Measurements from ENCODE around the gene LDLRAD2.

Gene LDLRAD2

GRCh38 chr1:21864730-21865129 lies 52.7 kb downstream of the LDLRAD2 start:
- TF ChIP-seq, protein P1, sequence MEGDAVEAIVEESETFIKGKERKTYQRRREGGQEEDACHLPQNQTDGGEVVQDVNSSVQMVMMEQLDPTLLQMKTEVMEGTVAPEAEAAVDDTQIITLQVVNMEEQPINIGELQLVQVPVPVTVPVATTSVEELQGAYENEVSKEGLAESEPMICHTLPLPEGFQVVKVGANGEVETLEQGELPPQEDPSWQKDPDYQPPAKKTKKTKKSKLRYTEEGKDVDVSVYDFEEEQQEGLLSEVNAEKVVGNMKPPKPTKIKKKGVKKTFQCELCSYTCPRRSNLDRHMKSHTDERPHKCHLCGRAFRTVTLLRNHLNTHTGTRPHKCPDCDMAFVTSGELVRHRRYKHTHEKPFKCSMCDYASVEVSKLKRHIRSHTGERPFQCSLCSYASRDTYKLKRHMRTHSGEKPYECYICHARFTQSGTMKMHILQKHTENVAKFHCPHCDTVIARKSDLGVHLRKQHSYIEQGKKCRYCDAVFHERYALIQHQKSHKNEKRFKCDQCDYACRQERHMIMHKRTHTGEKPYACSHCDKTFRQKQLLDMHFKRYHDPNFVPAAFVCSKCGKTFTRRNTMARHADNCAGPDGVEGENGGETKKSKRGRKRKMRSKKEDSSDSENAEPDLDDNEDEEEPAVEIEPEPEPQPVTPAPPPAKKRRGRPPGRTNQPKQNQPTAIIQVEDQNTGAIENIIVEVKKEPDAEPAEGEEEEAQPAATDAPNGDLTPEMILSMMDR (IDR thresholded peaks at IDR 0.05; ENCODE audit: low read depth, low read length) = no peak
- DNase-seq (ENCODE audit: low read depth in 2 of 2) = no peak

DNA sequence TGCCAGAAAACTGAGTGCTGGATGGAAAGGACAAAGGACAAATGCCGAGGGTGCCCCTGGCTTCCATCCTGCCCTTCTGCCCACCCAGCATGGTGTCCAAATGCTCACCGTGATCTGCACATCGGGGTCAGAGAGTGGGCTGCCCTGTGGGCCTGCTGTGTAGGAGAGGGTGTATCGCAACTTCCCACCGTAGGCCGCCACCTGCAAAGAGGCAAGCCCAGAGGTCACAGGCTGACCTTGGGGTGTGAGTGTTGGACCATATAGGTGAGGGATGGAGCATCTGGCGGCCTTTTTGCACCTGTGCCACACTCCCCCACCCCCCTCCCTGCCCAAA lies 53.5 kb downstream of the LDLRAD2 start:
- H3K4me3 ChIP-seq (replicated peaks in 1 of 2; ENCODE audit: low read depth in 2 of 2, low read length in 2 of 2) = no peak overlapping the region
- DNase-seq (ENCODE audit: low read depth in 2 of 2) = no peak
- TF ChIP-seq, protein P1 (IDR thresholded peaks at IDR 0.05; ENCODE audit: low read depth, low read length) = no peak

More at GRCh38 chr1:21864730-21865129, 52.7 kb downstream of the LDLRAD2 start:
- H3K4me3 ChIP-seq (replicated peaks in 1 of 2; ENCODE audit: low read depth in 2 of 2, low read length in 2 of 2) = no peak overlapping the region

- no peak for DNase-seq (ENCODE audit: low read depth in 2 of 2)
- TF ChIP-seq, protein P1 (IDR thresholded peaks at IDR 0.05; ENCODE audit: low read depth, low read length) = no peak
- no peak overlapping the region for H3K4me3 ChIP-seq (replicated peaks in 1 of 2; ENCODE audit: low read depth in 2 of 2, low read length in 2 of 2)
These were observed 54.1 kb downstream of the LDLRAD2 start for GRCh38 chr1:21865943-21866706.

DNA sequence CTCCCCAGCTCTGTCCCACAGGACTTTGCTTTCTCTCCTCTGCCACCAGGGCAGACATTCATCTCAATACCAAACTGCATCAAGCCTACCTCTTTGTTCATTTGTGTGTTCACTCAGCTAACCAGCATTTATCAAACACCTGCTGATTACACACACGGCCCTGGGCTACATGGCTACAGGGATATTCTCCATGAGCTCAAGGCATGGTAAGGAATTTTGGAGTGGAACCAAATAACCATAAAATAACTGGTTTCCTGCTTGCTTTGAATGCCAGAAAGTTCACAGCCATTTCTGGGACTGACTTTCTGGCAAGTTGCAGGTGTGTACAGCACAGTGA lies 54.6 kb downstream of the LDLRAD2 start:
- no peak for DNase-seq (ENCODE audit: low read depth in 2 of 2)
- TF ChIP-seq, protein P1 (IDR thresholded peaks at IDR 0.05; ENCODE audit: low read depth, low read length) = no peak
- H3K4me3 ChIP-seq (replicated peaks in 1 of 2; ENCODE audit: low read depth in 2 of 2, low read length in 2 of 2) = no peak overlapping the region

DNA sequence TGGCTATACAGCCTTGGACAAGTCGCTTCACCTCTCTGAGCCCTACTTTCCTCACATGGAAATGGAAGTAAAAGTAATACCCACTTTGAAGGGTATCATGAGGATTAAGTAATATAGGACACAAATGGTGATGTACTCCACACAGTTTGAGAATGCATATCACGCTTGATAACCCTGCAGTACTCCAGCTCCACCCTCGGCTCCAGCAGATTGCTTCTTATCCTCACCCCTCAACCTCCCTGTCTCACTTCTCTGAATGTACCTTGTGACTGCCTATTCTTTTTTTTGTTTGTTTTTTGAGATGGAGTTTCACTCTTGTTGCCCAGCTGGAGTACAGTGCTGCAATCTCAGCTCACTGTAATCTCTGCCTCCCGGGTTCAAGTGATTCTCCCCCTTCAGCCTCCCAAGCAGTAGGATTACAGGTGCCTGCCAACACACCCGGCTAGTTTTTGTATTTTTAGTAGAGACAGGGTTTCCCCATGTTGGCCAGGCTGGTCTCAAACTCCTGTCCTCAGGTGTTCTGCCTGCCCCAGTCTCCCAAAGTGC lies 55.5 kb downstream of the LDLRAD2 start:
- DNase-seq (ENCODE audit: low read depth in 2 of 2) = no peak
- TF ChIP-seq, protein P1 (IDR thresholded peaks at IDR 0.05; ENCODE audit: low read depth, low read length) = no peak
- no peak overlapping the region for H3K4me3 ChIP-seq (replicated peaks in 1 of 2; ENCODE audit: low read depth in 2 of 2, low read length in 2 of 2)

DNA sequence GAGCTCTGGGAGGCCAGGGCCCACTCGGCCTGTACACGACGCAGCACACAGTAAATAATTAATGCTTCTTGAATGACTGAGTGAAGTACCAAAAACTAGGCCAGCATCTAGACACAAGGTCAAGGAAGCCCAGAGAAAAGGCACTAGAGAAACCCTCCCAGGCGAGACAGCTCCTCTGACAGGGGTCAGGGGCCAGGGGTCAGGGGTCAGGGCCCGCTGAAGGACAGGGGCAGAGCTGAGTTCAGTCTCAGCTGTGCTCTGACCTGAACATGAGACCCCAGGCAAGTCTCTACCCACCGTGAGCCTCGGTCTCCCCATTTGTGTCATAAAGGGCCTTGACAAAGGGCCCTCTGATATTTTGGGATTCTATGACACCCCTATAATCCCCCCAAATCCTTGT lies 56.4 kb downstream of the LDLRAD2 start:
- no peak overlapping the region for H3K4me3 ChIP-seq (replicated peaks in 1 of 2; ENCODE audit: low read depth in 2 of 2, low read length in 2 of 2)
- TF ChIP-seq, protein P1 (IDR thresholded peaks at IDR 0.05; ENCODE audit: low read depth, low read length) = no peak
- DNase-seq (ENCODE audit: low read depth in 2 of 2) = no peak
